Esophagus (tissue), 2 donors: Measurements from ENCODE around the gene PAQR6. TPM values are rescaled to one million over a fixed set of nuclear protein-coding genes. Genes with fewer than 3 reads are reported as not detected.

Source experiments
- H3K27ac ChIP-seq, 2 donors: one replicate each; pipeline ENCODE4 v1.5.1; 2013; ENCODE audit warnings: low read depth in 2 of 2, mild to moderate bottlenecking in 2 of 2, inconsistent platforms in 1 of 2, low read length in 1 of 2, moderate library complexity in 1 of 2
- H3K27me3 ChIP-seq, 2 donors: one replicate each; pipeline ENCODE4 v1.6.1; 2013; ENCODE audit warnings: low read length in 2 of 2, control low read depth in 1 of 2, mild to moderate bottlenecking in 1 of 2; ENCODE audit not compliant: insufficient read depth in 2 of 2, control insufficient read depth in 1 of 2
- H3K36me3 ChIP-seq, 2 donors: one replicate each; pipeline ENCODE4 v1.6.1; 2013; ENCODE audit warnings: low read length in 1 of 2; ENCODE audit not compliant: control insufficient read depth in 2 of 2, insufficient read depth in 2 of 2
- H3K4me1 ChIP-seq, 2 donors: one replicate each; pipeline ENCODE4 v1.6.1; 2013; ENCODE audit warnings: low read length in 1 of 2; ENCODE audit not compliant: control insufficient read depth in 2 of 2, insufficient read depth in 2 of 2
- H3K4me3 ChIP-seq, 2 donors: one replicate each; pipeline ENCODE4 v1.5.1; 2013; ENCODE audit warnings: low read length in 2 of 2, mild to moderate bottlenecking in 2 of 2, low read depth in 1 of 2, moderate library complexity in 1 of 2
- H3K9me3 ChIP-seq, 2 donors: one replicate each; pipeline ENCODE4 v1.6.1; 2013; ENCODE audit warnings: mild to moderate bottlenecking in 2 of 2, low read depth in 1 of 2, low read length in 1 of 2, moderate library complexity in 1 of 2; ENCODE audit not compliant: control insufficient read depth in 2 of 2, insufficient read depth in 1 of 2
- WGBS, 2 donors: extraction: QIAGEN DNeasy Blood & Tissue Kit; methylation state at CpG; one replicate each; pipeline ENCODE4 v1.1.7; 2013; 5-methylcytosine and 5-hydroxymethylcytosine counted together
- polyA plus RNA-seq, 2 donors: library from polyadenylated mRNA; stranded (reverse); fragments of 200-250 nt; gene quantifications; one replicate each; pipeline ENCODE4 v1.2.3, GENCODE V29; 2013
- donor health status: healthy with polysubstance abuse.
- donor health status: Bipolar disorder and iron deficiency.

The PAQR6 gene
- polyA plus RNA-seq = 1 to 10 TPM; 3.1 to 7.7 TPM

- Histone ChIP-seq H3K36me3 (peaks cover 23 to 35% of the 10 kb centered on the region in 2 donors), H3K27ac (peak within 1 kb of the TSS; percentile 11 to 44), H3K4me3 (no peak within 1 kb of the TSS), H3K9me3 (peaks cover 0 to 2% of the 10 kb centered on the region in 2 donors), H3K27me3 (no peaks in the 10 kb centered on the region), H3K4me1 (peaks cover 4 to 31% of the 10 kb centered on the region in 2 donors)
- WGBS, 2 donors = 35 to 39% methylated on average over 16 of the region's 16 CpGs
Observed at GRCh38 chr1:156247460-156248322, at the start of gene PAQR6. PAQR6 (minus strand) TSS chr1:156248056; CDS start chr1:156246731, 1,325 bp downstream.

GRCh38 chr1:156295391-156295947, 47.6 kb upstream of the PAQR6 start, which contains the start of gene GLMP:
GLMP (minus strand) TSS chr1:156295679; CDS start chr1:156295645, 34 bp downstream.
- Histone ChIP-seq H3K27ac (peak within 1 kb of the TSS; percentile 40 to 76), H3K36me3 (peaks cover 0 to 7% of the 10 kb centered on the region in 2 donors), H3K4me3 (peak within 1 kb of the TSS; percentile 69 to 92), H3K9me3 (no peaks in the 10 kb centered on the region), H3K4me1 (peaks cover 5 to 28% of the 10 kb centered on the region in 2 donors), H3K27me3 (no peaks in the 10 kb centered on the region)
- WGBS, 2 donors = 0% methylated on average over 17 of the region's 17 CpGs

GRCh38 chr1:156293895-156294294, 46.0 kb upstream of the PAQR6 start:
- Histone ChIP-seq H3K27ac (no peak overlapping the region), H3K36me3 (peaks cover 0 to 8% of the 10 kb centered on the region in 2 donors), H3K27me3 (no peaks in the 10 kb centered on the region), H3K4me3 (no peak overlapping the region), H3K9me3 (no peaks in the 10 kb centered on the region), H3K4me1 (peaks cover 5 to 28% of the 10 kb centered on the region in 2 donors)
- WGBS, 2 donors = 88 to 90% methylated on average over 9 of the region's 9 CpGs

GRCh38 chr1:156293098-156293434, 45.2 kb upstream of the PAQR6 start:
- WGBS, 2 donors = 79 to 83% methylated on average over 8 of the region's 8 CpGs
- Histone ChIP-seq H3K4me3 (no peak overlapping the region), H3K4me1 (peaks cover 5 to 28% of the 10 kb centered on the region in 2 donors), H3K27me3 (no peaks in the 10 kb centered on the region), H3K27ac (peak overlapping the region in 1 of 2 donors; percentile 89), H3K9me3 (no peaks in the 10 kb centered on the region), H3K36me3 (peaks cover 0 to 10% of the 10 kb centered on the region in 2 donors)

GRCh38 chr1:156291226-156292061, 43.6 kb upstream of the PAQR6 start:
- H3K27ac ChIP-seq = peak overlapping the region; percentile 61 to 89
- peaks cover 5 to 29% of the 10 kb centered on the region in 2 donors for H3K4me1 ChIP-seq
- WGBS, 2 donors = 24% methylated on average over 37 of the region's 37 CpGs
- H3K27me3 ChIP-seq = no peaks in the 10 kb centered on the region
- H3K4me3 ChIP-seq = peak overlapping the region; percentile 34 to 45
- peaks cover 0 to 12% of the 10 kb centered on the region in 2 donors for H3K36me3 ChIP-seq
- H3K9me3 ChIP-seq = no peaks in the 10 kb centered on the region

- peaks cover 0 to 24% of the 10 kb centered on the region in 2 donors for H3K36me3 ChIP-seq
- no peak overlapping the region for H3K27ac ChIP-seq
- peaks cover 6 to 26% of the 10 kb centered on the region in 2 donors for H3K4me1 ChIP-seq
- no peaks in the 10 kb centered on the region for H3K9me3 ChIP-seq
- no peak overlapping the region for H3K4me3 ChIP-seq
- H3K27me3 ChIP-seq = no peaks in the 10 kb centered on the region
Observed at GRCh38 chr1:156289857-156290256, 42.0 kb upstream of the PAQR6 start.

- peaks cover 0 to 18% of the 10 kb centered on the region in 2 donors for H3K36me3 ChIP-seq
- peak overlapping the region; percentile 13 to 93 for H3K27ac ChIP-seq
- 87 to 93% methylated on average over 8 of the region's 8 CpGs for WGBS, 2 donors
- peaks cover 3 to 7% of the 10 kb centered on the region in 2 donors for H3K4me1 ChIP-seq
- no peaks in the 10 kb centered on the region for H3K27me3 ChIP-seq
- H3K9me3 ChIP-seq = no peaks in the 10 kb centered on the region
- H3K4me3 ChIP-seq = peak overlapping the region; percentile 55 to 56
Observed at GRCh38 chr1:156286061-156286460, 38.2 kb upstream of the PAQR6 start.

GRCh38 chr1:156285437-156285836, 37.6 kb upstream of the PAQR6 start:
- Histone ChIP-seq H3K27ac (peak overlapping the region; percentile 85 to 93), H3K9me3 (no peaks in the 10 kb centered on the region), H3K27me3 (no peaks in the 10 kb centered on the region), H3K36me3 (peaks cover 0 to 19% of the 10 kb centered on the region in 2 donors), H3K4me1 (peaks cover 3 to 7% of the 10 kb centered on the region in 2 donors), H3K4me3 (peak overlapping the region; percentile 55 to 56)
- 77 to 85% methylated on average over 19 to 21 of the region's 21 CpGs for WGBS, 2 donors

GRCh38 chr1:156284757-156285156, 36.9 kb upstream of the PAQR6 start:
- 37 to 61% methylated on average over 4 of the region's 4 CpGs for WGBS, 2 donors
- H3K9me3 ChIP-seq = no peaks in the 10 kb centered on the region
- H3K36me3 ChIP-seq = peaks cover 0 to 19% of the 10 kb centered on the region in 2 donors
- H3K4me1 ChIP-seq = peaks cover 3 to 7% of the 10 kb centered on the region in 2 donors
- H3K4me3 ChIP-seq = peak overlapping the region; percentile 55 to 56
- H3K27ac ChIP-seq = peak overlapping the region; percentile 85 to 93
- no peaks in the 10 kb centered on the region for H3K27me3 ChIP-seq
